GM21786 (cell line): ENCODE data around the gene PRKN.
"Not testable (repeated sequence)": the region's sequence is repeated elsewhere in the genome, so short reads cannot be mapped to it uniquely, and the experiment has no call there.

Experiments
- ATAC-seq: cut with Tn5 transposase; IDR thresholded peaks from one replicate; pipeline ENCODE4 v1.9.1; 2021; ENCODE audit not compliant: unreplicated experiment

PRKN gene

DNA sequence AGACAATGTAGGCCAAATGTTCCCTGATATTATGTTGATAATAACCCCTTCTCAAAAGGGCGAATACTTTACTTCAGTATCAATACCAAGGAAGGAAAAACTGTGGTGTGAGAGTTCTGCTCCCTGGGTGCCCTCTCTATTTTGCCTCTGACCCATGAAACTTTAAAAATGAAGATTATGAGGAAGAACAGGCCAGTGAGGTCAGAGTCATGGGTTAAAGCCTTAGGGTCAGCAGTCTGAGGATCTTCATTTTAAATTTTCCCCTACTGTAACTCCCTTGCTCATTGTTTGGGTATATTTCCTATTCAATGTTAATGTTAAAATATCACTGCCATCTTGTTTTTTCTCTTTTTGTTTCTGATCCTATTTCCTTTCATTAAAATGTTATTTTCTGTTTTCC, 47.9 kb downstream of the PRKN start:
- no peak for ATAC-seq

DNA sequence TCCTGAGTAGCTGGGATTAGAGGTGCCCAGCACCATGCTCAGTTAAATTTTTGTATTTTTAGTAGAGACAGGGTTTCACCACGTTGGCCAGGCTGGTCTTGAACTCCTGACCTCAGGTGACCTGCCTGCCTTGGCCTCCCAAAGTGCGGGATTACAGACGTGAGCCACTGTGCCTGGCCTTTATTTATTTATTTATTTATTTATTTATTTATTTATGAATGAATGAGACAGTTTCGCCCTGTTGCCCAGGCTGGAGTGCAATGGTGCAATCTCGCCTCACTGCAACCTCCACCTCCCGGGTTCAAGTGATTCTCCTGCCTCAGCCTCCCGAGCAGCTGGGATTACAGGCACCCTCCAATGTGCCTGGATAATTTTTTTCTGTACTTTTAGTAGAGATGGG, 48.7 kb downstream of the PRKN start:
- ATAC-seq = not testable (repeated sequence)

DNA sequence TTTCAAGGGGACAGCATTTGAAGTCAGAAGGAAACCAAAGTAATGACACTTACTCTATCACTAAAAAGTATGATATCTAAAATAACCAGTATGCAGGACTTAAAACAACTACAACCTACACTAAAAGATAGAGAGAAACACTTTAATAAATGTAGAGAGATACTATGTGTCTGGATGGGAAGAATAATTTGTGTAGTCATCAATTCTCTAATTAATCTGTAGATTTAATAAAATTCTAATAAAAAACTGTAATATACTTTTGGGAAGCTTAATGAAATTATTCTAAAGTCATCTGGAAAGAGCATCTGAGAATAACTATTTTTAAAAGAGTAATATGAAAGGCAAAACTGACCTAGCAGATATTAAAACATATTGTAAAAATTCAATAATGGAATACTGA, 52.1 kb downstream of the PRKN start:
- ATAC-seq = no peak

DNA sequence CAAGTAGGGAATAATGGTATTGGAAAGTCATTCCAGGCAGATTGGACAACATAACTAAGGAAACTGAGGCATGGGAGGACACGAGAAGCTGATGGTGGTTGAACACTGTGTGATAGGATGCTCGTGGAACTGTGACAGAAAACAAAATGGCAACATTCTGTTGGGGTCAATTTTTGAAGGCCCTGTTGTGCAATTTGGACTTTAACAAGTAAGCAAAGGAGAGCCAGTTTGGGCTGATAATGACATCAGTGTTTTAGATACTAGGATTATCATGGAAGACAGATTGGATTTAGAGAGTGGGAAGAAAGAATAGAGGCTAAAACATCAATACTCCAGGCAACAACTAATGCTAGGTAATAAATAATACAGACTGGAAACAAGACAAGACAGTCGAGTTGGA, 53.1 kb downstream of the PRKN start:
- ATAC-seq = no peak

DNA sequence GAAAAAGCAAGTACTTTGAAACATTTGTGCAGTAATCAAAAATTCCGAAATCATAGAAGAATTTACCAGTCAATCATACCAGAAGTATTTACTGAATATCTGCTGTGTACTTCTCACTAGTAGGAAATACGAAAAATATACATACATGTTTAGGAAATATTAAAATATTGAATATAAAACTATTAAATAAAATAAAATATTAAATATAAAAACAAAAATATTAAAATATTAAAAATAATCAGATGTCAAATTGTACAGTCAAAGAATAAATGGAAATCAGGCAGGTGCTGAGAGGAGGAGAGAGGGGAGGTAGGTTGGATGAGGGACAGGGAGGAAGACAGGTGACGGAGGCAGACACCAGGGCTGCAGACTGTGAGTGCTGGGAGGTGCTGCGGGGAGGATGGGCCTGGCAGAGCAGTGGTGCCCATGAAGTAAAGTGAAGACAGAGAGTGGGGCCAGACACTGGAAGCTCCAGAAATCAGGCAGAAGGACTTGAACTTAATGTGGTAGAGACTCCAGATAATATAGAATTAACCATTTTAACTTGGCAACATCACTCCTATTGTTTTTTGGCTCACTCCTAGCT, 55.9 kb downstream of the PRKN start:
- ATAC-seq = no peak

DNA sequence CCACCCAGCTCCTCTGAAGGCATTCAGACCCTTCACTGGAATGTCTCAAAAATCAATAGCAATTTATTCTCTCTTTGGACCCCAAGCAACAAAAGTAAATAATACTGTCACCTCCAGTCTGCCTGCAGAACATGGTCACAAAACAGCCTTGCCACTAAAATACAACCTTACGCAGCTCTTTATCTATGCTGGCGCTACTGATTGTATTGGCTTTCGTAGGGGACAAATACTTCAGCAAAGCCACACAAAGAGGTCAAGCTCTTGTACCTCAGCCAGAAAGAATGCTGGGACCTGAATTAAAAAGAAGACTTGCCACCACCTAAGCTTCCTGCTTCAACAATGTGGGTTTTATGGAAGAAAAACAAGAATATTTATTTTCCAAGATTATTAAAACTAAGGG, 57.2 kb downstream of the PRKN start:
- ATAC-seq = no peak

DNA sequence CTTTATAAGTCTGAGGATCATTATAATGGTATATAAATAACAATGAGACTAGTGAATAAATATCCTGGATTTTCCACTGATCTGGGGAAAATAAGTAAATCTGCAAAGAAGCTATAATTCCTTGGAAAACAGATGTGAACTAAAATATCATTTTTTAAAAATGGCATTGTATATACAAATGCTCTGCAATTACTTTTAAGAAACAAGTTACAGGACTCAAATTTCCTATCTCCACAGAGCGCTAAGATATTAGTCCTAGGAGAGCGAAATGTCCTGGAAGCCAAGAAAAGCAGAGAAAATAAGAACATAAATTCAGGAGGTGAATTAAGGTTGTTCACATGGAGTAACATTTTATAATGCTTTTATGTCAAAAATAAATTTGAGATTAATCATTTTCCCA, 61.3 kb downstream of the PRKN start:
- ATAC-seq = no peak

DNA sequence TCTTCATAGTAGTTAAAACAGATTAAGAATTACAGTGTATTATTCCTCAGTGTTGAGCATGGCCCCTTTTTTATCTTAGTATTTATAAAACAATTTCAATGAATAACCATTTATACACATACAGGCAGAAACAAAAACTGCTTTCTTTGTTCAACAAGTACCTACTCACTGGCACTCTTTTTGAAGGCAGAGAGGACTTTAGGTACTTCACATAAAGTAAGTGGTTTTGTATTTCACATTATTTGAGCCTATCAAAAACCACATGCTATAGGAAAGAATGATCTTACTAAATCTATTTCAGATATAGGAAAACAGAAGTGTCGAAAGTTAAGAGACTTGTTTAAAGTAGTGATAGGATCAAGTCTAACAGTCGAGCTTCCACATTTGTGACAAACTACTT, 73.8 kb downstream of the PRKN start:
- ATAC-seq = no peak

DNA sequence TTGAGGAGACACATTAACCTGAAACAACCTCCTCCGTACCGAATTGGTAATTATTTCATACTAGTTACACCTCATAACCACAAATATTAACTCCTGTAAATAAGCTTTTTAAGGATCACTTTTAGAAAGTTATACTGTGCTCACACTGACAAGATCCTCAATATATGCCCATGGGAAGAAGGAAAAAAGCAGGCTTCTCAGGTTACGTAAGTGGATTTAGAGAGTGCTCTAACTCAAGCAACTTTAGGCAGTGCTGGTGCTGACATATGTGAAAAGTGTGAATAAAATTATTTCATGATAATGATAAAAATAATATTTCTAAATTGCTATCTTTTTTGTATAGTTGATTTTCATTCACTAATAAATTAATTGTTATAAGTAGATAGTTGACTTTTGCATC, 76.1 kb downstream of the PRKN start:
- ATAC-seq = no peak

DNA sequence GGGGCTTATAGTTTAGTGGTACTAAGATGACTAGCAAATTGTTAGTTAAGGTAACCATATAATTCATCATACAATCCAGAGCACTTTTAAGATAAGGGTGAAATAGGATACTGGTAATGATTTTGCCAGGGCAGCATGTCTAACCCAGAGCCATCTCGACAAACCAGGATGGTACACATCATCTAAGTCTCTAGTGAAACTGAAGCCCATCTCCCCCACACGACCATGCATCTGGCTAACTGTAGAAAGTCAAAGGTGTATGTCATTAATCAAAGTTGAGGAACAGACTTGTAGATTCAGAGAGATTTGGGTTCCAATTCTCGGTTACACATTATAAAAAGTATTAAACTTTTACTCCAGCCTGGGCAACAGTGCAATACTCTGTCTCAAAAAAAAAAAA, 78.3 kb downstream of the PRKN start:
- ATAC-seq = no peak

DNA sequence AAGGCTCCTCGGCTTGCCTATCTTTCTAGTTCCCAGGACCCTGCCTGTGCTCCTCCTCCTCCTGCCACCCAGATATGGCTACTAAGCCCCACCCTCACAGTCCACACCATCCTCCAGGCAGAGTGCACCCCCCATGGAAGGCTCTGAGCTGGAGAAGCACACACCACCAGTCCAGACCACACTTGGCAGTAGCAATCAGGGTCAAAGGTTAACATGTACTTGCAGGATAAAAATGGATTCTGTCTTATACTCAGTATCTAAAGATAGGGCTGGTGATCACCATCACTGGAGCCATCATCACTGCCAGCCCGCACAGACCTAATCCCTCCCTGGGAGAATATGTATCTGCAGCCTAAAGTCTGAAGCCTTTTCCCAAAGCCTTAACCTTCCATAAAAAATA, 83.4 kb downstream of the PRKN start:
- ATAC-seq = no peak

DNA sequence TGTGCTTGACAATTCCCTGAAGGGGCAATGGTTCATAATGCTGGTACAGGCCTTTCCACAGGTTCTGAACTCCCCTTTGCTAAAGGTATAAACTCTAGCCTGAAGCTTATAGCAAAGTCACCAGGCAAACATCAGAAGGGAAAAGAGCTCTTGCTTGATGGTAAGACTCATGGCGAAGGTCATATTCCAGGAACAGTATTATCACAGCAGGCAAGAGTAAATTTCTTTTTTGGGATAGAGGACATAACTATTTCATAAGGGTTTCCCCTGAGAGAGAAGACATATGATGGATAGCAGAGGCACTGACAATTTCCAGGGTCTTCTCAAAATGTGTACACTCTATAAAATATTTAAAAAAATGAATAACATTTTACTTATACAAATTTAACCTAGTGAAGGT, 86.8 kb downstream of the PRKN start:
- ATAC-seq = no peak

DNA sequence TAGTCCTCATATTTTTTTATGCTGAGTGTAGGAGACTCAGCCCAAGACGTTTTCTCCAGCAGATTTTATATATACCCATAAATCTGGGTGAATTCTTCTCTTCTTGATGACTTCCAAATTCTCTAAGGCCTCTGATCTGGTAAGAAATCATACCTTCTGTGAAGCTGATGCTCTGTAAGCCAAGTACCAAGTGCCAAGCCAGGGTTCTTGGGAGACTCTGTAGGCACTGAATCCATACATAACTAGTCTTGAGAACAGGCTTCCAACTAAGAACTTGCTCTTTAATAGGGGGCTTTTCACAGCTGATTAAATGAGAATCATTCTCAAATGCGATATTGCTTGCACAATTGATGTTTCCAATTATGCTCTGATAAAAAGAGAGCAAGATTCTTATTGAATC, 87.6 kb downstream of the PRKN start:
- no peak for ATAC-seq

DNA sequence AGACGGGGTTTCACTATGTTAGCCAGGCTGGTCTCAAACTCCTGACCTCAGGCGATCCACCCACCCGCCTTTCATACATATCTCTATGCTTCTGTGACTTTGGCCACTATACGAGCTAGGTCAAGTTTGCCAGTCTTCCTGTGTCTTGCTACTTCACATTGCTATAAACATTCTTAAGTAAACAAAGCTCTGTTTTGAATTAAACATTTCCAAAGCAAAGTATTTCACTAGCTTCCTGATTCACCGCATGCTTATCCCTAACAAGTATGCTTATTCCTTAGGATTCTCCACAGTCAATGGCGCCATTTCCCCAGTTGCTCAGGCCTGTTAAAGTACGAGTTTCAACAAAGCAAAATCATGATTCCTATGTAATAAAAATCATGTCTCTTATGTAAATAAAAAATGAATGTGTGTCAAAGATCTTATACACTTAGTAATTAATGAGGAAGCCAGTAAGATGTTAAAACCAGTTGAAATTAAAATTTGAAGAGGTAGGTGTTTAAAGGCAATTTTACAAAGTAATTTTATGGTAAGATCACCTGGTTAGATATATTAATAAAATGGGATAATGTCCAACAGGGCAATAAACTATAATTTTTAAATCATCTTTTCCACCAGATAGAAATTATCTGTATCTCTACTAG, 88.5 kb downstream of the PRKN start:
- no peak for ATAC-seq

DNA sequence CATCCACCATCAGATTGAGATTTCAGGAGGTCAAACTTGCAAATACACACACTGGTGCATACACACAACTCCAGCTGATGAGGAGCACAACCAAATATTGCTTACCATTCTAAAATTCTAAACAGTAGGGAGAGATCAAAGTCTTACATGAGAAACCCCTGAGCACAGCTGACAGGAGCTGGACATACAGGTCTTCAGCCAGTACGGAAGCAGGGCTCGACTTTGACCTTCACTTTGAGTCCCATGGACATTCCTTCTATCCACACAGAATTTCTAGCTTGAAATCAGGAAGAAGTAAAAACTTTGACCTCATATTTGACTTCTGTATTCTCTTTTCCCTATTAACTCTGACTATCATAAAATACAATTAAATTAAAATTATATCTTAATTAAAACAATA, 90.2 kb downstream of the PRKN start:
- ATAC-seq = no peak

DNA sequence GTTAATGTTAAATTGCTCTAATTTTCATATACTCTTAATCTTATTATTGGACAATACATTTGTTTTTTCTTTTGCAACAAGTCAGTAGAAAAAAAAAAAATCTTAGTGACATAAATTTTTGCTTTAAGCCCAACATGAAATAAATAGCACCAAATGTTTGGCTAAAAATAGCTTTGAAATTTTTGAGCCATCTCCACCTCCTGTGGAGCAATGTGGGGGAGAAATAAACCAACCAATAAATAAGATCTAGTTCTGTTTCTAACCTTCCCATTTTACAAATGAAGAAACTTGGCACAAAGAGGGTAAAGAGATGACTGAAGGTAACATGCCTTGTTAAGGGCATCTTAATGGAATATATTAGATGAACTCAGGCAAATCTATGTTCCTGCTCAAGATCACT, 91.4 kb downstream of the PRKN start:
- no peak for ATAC-seq

DNA sequence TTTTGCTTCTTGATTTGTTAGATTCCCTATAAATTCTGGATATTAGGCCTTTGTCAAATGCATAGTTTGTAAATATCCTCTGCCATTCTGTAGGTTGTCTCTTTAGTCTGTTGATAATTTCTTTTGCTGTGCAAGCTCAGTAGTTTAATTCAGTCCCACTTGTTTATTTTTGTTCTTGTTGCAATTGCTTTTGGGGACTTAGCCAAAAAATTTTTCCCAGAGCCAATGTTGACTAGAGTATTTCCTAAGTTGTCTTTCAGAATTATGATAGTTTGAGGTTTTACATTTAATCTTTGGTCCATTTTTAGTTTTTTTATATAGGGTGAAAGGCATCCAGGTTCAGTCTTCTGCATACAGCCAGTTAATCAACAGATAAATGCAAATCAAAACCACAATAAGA, 96.0 kb downstream of the PRKN start:
- ATAC-seq = no peak

DNA sequence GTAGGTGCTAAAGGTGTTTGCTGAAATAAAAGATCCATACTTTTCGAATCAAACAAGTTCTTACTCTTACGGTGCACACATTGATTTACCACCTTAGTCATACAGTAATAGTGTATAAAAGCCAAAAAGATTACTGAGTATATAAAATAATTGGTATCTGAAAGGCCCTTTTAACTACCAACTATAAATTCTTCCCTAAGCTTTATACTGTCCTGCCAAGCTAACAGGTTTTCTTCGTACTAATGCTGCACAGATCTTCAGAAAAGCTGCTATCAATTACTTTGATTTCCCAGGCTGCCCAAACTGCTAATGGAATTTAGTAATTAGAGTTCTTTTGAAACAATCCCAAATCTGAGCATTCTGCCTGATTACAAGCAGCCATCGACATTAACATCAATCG, 97.5 kb downstream of the PRKN start:
- ATAC-seq = no peak

DNA sequence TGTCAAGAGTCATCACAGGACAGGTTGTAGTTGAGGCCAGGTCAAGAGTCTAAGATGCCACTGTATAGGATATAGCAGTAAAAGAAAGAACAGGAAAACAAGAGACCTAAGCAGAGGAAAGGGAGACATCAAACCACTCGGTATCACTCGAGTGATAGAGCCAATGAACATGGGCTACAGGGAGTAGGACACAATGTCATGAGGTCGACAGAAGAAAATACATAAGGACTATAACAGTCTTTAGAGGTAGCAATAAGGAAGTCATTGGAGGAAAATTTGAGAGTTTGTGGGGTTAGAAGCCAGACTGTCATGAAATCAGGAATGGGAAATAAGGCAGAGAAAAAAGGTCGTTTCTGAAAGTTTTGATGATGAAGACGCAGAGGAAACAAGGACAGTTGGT, 99.7 kb downstream of the PRKN start:
- no peak for ATAC-seq

DNA sequence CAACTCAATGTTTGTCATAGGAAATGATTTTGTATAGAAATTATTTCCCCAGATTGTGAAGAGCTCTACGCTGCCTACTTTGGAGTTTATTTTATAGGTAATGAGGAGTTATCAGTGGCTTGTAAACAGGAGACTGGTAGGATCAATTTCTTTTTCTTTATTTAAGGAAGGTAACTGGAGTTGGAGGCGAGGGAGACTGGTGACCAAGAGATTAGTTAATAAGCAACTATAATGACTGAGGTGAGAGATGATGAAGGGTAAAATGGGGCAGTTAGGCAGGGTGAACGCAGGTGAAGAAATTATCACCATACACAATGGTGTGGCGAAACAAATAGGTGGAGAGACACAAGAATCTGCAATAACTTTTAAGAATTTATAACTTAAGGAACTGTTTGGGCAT, 100.2 kb downstream of the PRKN start:
- ATAC-seq = no peak

DNA sequence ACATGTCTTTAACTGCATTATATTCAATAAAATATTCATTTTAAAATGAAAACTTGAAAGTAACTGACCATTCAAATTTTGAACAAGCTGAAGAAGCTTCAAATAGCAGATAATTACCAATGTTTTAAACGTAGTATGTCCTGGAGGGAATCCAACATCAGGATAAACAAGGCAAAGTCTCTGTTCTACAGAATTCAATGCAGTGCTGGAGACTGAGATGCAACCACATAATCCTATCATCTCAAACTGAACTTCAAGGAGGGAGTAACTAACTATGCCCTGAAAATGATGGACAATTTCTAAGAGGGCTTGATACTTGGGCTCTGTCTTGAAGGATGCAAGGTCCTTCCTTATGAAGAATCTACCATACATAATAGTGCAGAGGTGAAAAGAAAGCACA, 100.7 kb downstream of the PRKN start:
- ATAC-seq = no peak

DNA sequence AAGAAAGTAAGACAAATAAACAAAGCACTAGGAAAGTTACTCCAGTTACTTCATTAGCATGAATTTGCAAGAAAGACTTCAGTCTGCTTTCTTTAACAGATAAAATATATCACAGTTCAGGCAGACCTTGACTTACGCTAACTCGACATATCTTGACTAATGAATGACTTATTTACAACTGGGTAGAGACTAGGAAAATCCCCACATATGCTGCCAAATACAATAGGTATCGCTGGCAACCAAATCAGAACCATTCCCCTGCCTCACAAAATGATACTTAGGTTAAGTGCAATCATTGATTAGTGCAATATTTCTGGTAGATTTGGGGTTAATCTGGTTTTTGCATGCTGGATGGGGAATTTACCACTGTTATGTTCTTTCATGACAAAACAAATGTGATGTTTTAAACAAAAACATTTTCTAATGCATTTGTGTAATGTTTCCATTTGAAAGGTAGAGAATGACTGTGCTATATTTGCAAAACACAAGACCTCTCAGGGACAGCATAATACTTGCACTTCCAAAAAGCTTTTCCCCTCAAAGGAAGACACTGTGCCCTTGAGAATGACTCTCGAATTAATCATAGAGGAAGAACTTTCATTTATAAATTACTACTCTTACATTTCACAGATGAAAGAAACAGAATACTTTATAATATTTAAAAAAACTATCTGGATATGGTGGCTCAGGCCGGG, 101.6 kb downstream of the PRKN start:
- no peak for ATAC-seq

DNA sequence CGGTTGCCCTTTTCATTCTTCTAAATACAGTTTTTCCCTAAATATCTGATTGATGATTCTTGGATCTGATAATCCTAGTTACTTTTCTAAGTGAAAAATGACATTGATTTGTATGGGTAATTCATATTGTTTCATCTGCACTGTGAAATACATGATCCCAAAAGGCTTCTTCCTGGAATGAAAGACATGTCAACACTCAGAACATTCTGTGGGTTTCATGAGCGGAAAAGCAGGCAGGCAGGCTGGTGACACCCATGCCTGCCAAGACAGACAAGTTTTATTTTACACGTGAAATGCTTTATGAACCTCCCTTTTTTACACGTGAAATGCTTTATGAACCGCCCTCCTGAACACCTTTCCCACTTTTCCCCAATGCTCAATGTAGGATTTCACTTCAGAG, 105.0 kb downstream of the PRKN start:
- no peak for ATAC-seq
